ENCODE measurements around the gene MEMO1. TPM values are rescaled to one million over a fixed set of nuclear protein-coding genes. Genes with fewer than 3 reads are reported as not detected.

MEMO1 gene
- total and polyA plus RNA-seq, 9 of the 15 experiments (the other 6 are each of a cell fraction or from before 2014, with no cell fraction given): 22.1 to 87.7 (median 61.2) TPM

GRCh38 chr2:32009516-32010256, 1.1 kb downstream of the MEMO1 start (continued):
- no peak for TF ChIP-seq ILF3 (IDR thresholded peaks at IDR 0.05; ENCODE audit: borderline replicate concordance)
- 0 out of 4 replicates have a peak, but pooled peaks have one; percentile 22 to 26 for TF ChIP-seq MAZ (CRISPR knock-in tag; conservative IDR thresholded peaks at IDR 0.05 in 1 of 2, IDR thresholded peaks at IDR 0.05 in 1 of 2)
- peak; percentile 42; the same call in 1 of the 2 replicates for TF ChIP-seq TGIF2 (CRISPR knock-in tag; IDR thresholded peaks at IDR 0.05)
- no peak for TF ChIP-seq TAF9B (IDR thresholded peaks at IDR 0.05; ENCODE audit: partially characterized antibody)
- 0 out of 2 replicates have a peak, but pooled peaks have one; percentile 49 for TF ChIP-seq ZNF511 (CRISPR knock-in tag; IDR thresholded peaks at IDR 0.05)
- peak; percentile 43; the same call in 1 of the 2 replicates for TF ChIP-seq SPI1 (IDR thresholded peaks at IDR 0.05; ENCODE audit: borderline replicate concordance, low read depth, low read length)
- no peak for TF ChIP-seq CEBPZ (IDR thresholded peaks at IDR 0.05; ENCODE audit: borderline replicate concordance, low read depth, low read length)
- peak; percentile 80 for TF ChIP-seq CHD1 (IDR thresholded peaks at IDR 0.05; ENCODE audit: low read length)
- TF ChIP-seq RBBP5 (IDR thresholded peaks at IDR 0.05; ENCODE audit: borderline replicate concordance, insufficient read depth, low read length, poor library complexity, severe bottlenecking): peak; percentile 36
- TF ChIP-seq KAT7 (CRISPR knock-in tag; IDR thresholded peaks at IDR 0.05; ENCODE audit: borderline replicate concordance): peak; percentile 51; the same call in 1 of the 2 replicates
- TF ChIP-seq NR0B1 (IDR thresholded peaks at IDR 0.05; ENCODE audit: partially characterized antibody): no peak
- TF ChIP-seq JUNB (CRISPR knock-in tag; conservative IDR thresholded peaks at IDR 0.05): no peak
- no peak for TF ChIP-seq SLC30A9 (CRISPR knock-in tag; IDR thresholded peaks at IDR 0.05)
- no peak for TF ChIP-seq ZNF134 (CRISPR knock-in tag; conservative IDR thresholded peaks at IDR 0.05)
- peak; percentile 50; the same call in 1 of the 2 replicates for TF ChIP-seq L3MBTL2 (IDR thresholded peaks at IDR 0.05)
- TF ChIP-seq HMG20B (CRISPR knock-in tag; IDR thresholded peaks at IDR 0.05): no peak
- peak; percentile 59 for TF ChIP-seq ZFX (CRISPR knock-in tag; IDR thresholded peaks at IDR 0.05)
- no peak for TF ChIP-seq YY1 (IDR thresholded peaks at IDR 0.05; ENCODE audit: borderline replicate concordance in 1 of 3, control insufficient read depth in 1 of 3, extremely low read depth in 1 of 3, insufficient read depth in 3 of 3, insufficient read length in 1 of 3, insufficient replicate concordance in 2 of 3, low read depth in 1 of 3, low read length in 2 of 3)
- no peak for TF ChIP-seq CCNT2 (IDR thresholded peaks at IDR 0.05; ENCODE audit: borderline replicate concordance, extremely low read depth, insufficient read length, low read depth, low read length)
